Measurements from ENCODE around the gene RBM10. TPM values are rescaled to one million over a fixed set of nuclear protein-coding genes. Genes with fewer than 3 reads are reported as not detected.

RBM10 gene
- total RNA-seq, 1 donor from 2014 or later, result 27.1 TPM

- intact Hi-C loops (cut with DNase I), result loop anchor here (10.0 kb wide), 1 partner anchor 154 kb away; no protein-coding TSS in a partner anchor
- DNase-seq (ENCODE audit: low spot score), result no peak
These were observed 65.8 kb downstream of the RBM10 start for GRCh38 chrX:47210661-47211425.

DNA sequence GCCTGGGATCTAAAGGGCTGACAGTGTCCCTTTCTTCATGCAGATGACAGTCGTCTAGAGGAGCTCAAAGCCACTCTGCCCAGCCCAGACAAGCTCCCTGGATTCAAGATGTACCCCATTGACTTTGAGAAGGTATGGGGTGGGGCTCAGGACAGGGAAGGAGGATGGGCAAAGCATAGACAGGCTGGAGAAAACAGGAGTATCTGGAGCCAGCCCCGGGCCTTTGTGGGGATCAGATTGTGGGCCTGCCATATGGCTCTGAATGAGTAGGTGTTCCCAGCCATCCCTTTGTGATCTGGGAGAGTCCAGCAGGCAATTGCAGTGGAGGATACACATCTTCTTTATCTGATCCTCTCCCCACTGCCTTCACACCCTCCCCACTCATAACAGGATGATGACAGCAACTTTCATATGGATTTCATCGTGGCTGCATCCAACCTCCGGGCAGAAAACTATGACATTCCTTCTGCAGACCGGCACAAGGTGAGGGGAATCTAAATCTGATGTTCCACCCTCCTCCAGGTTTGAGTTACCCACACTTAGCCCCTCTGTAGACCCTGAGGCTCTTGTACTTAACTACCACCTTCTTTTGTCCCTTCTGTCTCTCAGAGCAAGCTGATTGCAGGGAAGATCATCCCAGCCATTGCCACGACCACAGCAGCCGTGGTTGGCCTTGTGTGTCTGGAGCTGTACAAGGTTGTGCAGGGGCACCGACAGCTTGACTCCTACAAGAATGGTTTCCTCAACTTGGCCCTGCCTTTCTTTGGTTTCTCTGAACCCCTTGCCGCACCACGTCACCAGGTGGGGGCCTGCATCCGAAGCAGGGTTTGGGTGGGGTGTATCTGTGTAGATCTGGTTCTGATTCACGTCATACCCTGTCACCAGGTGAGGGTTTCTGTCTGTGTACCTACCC is 67.6 kb downstream of the RBM10 start:
- no peak for DNase-seq (ENCODE audit: low spot score)
- intact Hi-C loops (cut with DNase I), result loop anchor here (10.0 kb wide), 1 partner anchor 152 kb away; no protein-coding TSS in a partner anchor

GRCh38 chrX:47214435-47215077 is 69.5 kb downstream of the RBM10 start:
- intact Hi-C loops (cut with DNase I), result loop anchor here (2.0 to 10.0 kb wide), 2 partner anchors 18 to 150 kb away; no protein-coding TSS in a partner anchor
- DNase-seq (ENCODE audit: low spot score), result no peak

GRCh38 chrX:47215291-47215900 is 70.4 kb downstream of the RBM10 start:
- intact Hi-C loops (cut with DNase I), result loop anchor here (2.0 to 10.0 kb wide), 2 partner anchors 19 to 149 kb away; no protein-coding TSS in a partner anchor
- DNase-seq (ENCODE audit: low spot score), result no peak

DNA sequence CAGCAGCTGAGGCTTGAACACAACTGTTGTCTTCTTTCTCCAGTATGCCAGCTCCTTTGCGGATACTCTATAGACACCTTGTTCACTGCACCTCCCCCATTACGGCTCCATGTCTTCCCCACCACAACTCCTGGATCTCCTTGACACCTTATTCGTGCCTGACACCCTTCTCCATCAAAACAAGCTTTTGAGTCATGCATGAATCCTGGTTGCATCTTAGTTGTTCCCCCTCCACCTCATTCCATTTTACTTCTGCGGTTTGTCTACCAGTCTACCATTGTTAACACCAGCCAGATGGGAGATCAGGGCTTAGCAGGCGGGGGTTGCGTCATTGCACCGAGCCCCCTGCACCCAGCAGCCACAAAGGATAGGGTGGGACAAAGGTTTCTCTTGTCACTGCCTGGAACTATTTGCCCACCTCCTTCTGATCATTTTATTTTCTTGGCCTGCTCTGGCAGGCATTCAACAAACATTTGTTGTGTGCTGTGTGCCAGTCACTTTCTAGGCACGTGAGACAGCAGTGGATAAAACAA is 71.4 kb downstream of the RBM10 start:
- intact Hi-C loops (cut with DNase I), result loop anchor here (10.0 kb wide), 1 partner anchor 148 kb away; no protein-coding TSS in a partner anchor

DNA sequence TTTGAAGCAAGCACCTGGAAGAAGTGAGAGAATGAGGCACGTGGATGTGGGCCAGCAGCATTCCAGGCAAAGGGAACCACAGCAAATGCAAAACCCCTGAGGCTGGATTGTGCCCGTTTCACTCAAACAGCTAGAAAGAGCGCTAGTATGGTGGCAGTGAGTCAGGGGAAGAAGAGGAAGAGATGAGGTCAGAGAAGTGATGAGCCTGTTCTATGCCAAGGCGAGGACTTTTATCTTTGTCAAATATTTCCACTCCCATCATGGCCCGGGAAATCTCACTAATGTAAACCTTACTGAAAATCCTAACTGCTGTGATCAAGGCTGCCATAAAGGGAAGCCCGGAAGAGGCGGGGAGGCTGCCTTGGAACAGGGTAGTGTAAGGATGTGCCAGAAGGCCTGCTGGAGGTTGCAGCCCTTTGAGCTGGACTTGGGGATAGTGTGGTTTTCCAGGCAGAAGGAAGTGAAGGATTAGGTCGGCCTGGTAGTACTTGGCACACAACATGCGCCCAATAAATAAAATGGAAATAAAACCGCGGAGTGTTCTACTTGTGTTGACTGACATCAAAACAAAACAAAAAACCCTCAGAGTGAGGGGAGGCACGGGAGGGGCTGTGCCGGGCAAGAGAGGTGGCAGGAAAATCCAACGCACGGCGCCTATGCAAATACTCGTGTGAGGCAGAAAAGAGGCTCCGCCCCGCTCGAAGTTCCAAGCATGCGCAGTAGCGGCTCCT is 72.3 kb downstream of the RBM10 start:
- intact Hi-C loops (cut with DNase I), result loop anchor here (10.0 kb wide), 1 partner anchor 148 kb away; no protein-coding TSS in a partner anchor

More for the DNA sequence above, 71.4 kb downstream of the RBM10 start:
- no peak for DNase-seq (ENCODE audit: low spot score)

GRCh38 chrX:47217852-47218279 is 72.8 kb downstream of the RBM10 start:
- DNase-seq (ENCODE audit: low spot score), result peak; percentile 99
- intact Hi-C loops (cut with DNase I), result loop anchor here (10.0 kb wide), 1 partner anchor 147 kb away; no protein-coding TSS in a partner anchor

More for the DNA sequence above, 72.3 kb downstream of the RBM10 start:
- DNase-seq (ENCODE audit: low spot score), result no peak

GRCh38 chrX:47218280-47218919 is 73.4 kb downstream of the RBM10 start, which contains the start of gene CDK16:
Gene CDK16, plus strand, starts transcription at chrX:47218681. Its CDS starts 4,877 bp downstream, at chrX:47223558.
- intact Hi-C loops (cut with DNase I), result loop anchor here (10.0 kb wide), 1 partner anchor 146 kb away; no protein-coding TSS in a partner anchor
- peak; percentile 94 for DNase-seq (ENCODE audit: low spot score)

DNA sequence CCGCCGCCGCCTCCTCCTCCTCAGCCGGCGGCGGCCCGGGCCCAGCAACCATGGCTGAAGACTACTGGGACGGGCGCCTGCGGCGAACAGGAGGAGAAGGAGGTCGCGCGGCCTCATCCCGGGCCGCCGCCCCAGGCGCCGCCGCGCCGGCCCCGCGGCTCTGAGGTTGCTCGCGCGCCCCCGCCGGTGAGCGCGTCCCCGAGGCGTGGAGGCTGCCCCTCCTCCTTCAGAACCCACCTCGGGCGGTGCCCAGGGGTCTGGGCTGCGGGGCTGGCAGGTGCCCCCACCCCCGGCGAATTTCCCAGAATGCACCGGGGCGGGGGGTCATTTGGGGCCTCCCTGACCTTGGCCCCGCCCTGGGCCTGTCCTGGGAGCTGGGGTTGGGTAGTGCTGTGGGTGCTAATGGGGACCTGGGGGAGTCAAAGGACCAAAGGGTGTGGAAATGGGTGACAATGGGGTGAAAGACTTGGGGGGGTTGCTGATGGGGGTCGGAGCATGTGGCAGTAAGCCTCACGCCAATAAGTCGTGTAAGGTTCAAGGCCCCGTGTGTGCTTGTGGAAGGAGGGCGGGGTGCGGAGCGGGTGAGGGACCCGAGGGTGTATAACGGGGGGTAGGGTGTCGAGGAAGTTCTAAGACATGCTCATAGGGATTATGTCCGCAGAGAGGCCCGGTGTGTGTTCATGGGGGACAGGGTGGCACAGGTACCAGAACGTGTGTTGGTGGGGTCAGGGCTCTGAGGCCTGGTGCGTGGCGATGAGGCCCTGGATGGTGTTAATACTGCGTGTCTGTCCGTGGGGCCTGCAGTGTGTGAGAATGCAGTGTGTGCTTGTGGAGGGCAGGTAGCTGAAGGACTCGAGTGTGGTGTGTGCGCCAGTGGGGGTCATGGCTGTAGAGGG is 74.1 kb downstream of the RBM10 start:
- intact Hi-C loops (cut with DNase I), result loop anchor here (1.0 to 10.0 kb wide), 2 partner anchors 13 to 146 kb away; no protein-coding TSS in a partner anchor
- no peak for DNase-seq (ENCODE audit: low spot score)

GRCh38 chrX:47221756-47222155 is 76.7 kb downstream of the RBM10 start:
- peak; percentile 69 for DNase-seq (ENCODE audit: low spot score)
- intact Hi-C loops (cut with DNase I), result no loop called here

- no peak for DNase-seq (ENCODE audit: low spot score)
- intact Hi-C loops (cut with DNase I), result no loop called here
These were observed 77.8 kb downstream of the RBM10 start for GRCh38 chrX:47222751-47223350.

DNA sequence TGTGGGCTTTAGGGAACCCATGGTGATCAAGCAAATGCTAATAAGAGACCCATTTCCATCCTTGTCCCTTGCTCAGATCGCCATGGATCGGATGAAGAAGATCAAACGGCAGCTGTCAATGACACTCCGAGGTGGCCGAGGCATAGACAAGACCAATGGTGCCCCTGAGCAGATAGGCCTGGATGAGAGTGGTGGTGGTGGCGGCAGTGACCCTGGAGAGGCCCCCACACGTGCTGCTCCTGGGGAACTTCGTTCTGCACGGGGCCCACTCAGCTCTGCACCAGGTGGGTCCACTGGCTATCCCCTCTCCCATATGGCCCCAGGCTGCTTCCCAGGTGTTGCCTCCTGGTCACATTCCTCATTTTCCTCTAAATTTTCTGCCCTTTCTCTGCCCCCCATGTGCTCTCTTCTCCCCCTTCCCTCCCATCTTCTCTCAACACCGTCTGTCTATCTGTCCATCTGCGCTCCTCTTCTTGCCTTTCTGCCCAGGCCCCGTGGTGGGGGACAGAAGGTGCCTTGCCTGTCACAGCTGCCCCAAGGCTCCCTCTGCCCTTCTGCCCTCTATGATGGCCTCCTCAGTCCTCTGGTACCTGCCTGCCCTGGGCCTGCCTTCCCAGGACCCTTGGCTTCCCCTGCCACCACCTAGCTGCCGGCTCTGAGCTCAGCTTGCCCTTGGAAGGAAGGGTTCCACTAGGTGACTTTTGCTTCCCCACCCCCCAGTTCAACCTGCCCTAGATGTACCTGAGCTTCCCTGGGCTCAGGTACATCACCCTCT is 78.6 kb downstream of the RBM10 start:
- DNase-seq (ENCODE audit: low spot score), result peak; percentile 51
- intact Hi-C loops (cut with DNase I), result no loop called here

GRCh38 chrX:47224266-47224895 is 79.4 kb downstream of the RBM10 start:
- peak; percentile 53 for DNase-seq (ENCODE audit: low spot score)
- intact Hi-C loops (cut with DNase I), result no loop called here

GRCh38 chrX:47224896-47225290 is 79.9 kb downstream of the RBM10 start:
- intact Hi-C loops (cut with DNase I), result no loop called here
- DNase-seq (ENCODE audit: low spot score), result peak; percentile 54

DNA sequence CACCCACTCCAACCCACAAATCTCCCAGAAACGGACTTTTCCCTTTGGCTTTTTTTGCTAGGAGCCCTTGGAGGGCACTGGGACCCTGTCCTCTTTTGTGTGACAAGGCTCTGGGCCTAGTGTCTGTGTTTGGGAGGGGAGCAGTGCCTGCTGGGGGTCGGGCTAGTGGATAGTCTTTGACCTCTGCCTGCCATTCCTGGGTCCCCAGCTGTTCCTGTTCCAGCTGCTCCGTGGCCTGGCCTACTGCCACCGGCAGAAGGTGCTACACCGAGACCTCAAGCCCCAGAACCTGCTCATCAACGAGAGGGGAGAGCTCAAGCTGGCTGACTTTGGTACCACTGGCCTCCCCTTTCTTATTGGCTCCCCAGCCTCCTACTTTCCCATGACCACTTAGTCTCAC is 81.0 kb downstream of the RBM10 start:
- DNase-seq (ENCODE audit: low spot score), result peak; percentile 59
- intact Hi-C loops (cut with DNase I), result no loop called here
